Activated T-helper 1 cell treated with anti-CD3 and anti-CD28 coated beads, Interleukin-12 subunit alpha, Interleukin-12 subunit beta, Interleukin-2, Interleukin-4 antibody, amounts not matched to agents 30 ng/mL and 10 ng/mL and 1 ng/mL, durations not matched to agents 14 hours and 24 hours and 36 hours (primary cell): ENCODE measurements around the gene KCTD4. TPM values are rescaled to one million over a fixed set of nuclear protein-coding genes. Genes with fewer than 3 reads are reported as not detected.
A peak's percentile ranks its signal among the peaks of the same experiment; 100 is the strongest.

Source experiments
- DNase-seq: peaks from one replicate; pipeline ENCODE4 v3.0.0; 2021; ENCODE audit warnings: low spot score
- H3K27ac Mint-ChIP-seq: one replicate; pipeline ENCODE4 v1.8.0; 2021; ENCODE audit warnings: mild to moderate bottlenecking, mixed read lengths
- H3K27me3 Mint-ChIP-seq: one replicate; pipeline ENCODE4 v1.8.0; 2022; ENCODE audit warnings: mild to moderate bottlenecking, moderate library complexity, mixed read lengths; ENCODE audit not compliant: insufficient read depth
- H3K36me3 Mint-ChIP-seq: one replicate; pipeline ENCODE4 v1.8.0; 2021; ENCODE audit warnings: low read depth, mixed read lengths
- H3K4me1 Mint-ChIP-seq: one replicate; pipeline ENCODE4 v1.8.0; 2021; ENCODE audit warnings: low read depth, mixed read lengths
- H3K4me3 Mint-ChIP-seq: one replicate; pipeline ENCODE4 v1.8.0; 2021; ENCODE audit warnings: mild to moderate bottlenecking, moderate library complexity, mixed read lengths
- H3K9me3 Mint-ChIP-seq: one replicate; pipeline ENCODE4 v1.8.0; 2021; ENCODE audit warnings: mixed read lengths
- intact Hi-C: fragments of 100-400 bp; cut with micrococcal nuclease; formaldehyde crosslinking; loops from one replicate; pipeline ENCODE4 v1.15.1; 2024
- total RNA-seq: library from RNA; stranded (reverse); gene quantifications from 2 replicates; pipeline ENCODE4 v1.2.3, GENCODE V29; 2022

Gene KCTD4
- total RNA-seq, 1 donor from 2014 or later, result not detected

- no peaks in the 10 kb centered on the region for H3K27me3 Mint-ChIP-seq
Observed at GRCh38 chr13:45226024-45226423, 25.2 kb upstream of the KCTD4 start.

GRCh38 chr13:45225370-45225769 is 24.5 kb upstream of the KCTD4 start:
- Mint-ChIP-seq H3K4me3 (no peak overlapping the region), H3K4me1 (peaks cover 5% of the 10 kb centered on the region), H3K36me3 (peaks cover 6% of the 10 kb centered on the region), H3K27ac (no peak overlapping the region), H3K9me3 (no peaks in the 10 kb centered on the region), H3K27me3 (no peaks in the 10 kb centered on the region)
- no peak for DNase-seq
- intact Hi-C loops, result no loop called here

More at GRCh38 chr13:45226024-45226423, 25.2 kb upstream of the KCTD4 start:
- intact Hi-C loops, result no loop called here
- Mint-ChIP-seq H3K4me3 (no peak overlapping the region), H3K36me3 (peaks cover 6% of the 10 kb centered on the region), H3K4me1 (peaks cover 5% of the 10 kb centered on the region), H3K9me3 (no peaks in the 10 kb centered on the region), H3K27ac (no peak overlapping the region)
- DNase-seq, result no peak

GRCh38 chr13:45224176-45224575 is 23.3 kb upstream of the KCTD4 start:
- intact Hi-C loops, result no loop called here
- DNase-seq, result no peak
- no peak overlapping the region for H3K27ac Mint-ChIP-seq
- H3K4me1 Mint-ChIP-seq, result peaks cover 5% of the 10 kb centered on the region
- H3K4me3 Mint-ChIP-seq, result no peak overlapping the region
- peaks cover 4% of the 10 kb centered on the region for H3K36me3 Mint-ChIP-seq
- no peaks in the 10 kb centered on the region for H3K9me3 Mint-ChIP-seq
- no peaks in the 10 kb centered on the region for H3K27me3 Mint-ChIP-seq

GRCh38 chr13:45222919-45223318 is 22.1 kb upstream of the KCTD4 start:
- Mint-ChIP-seq H3K27me3 (no peaks in the 10 kb centered on the region), H3K27ac (no peak overlapping the region), H3K4me1 (peaks cover 12% of the 10 kb centered on the region), H3K4me3 (no peak overlapping the region), H3K36me3 (peaks cover 3% of the 10 kb centered on the region), H3K9me3 (no peaks in the 10 kb centered on the region)
- no peak for DNase-seq
- intact Hi-C loops, result no loop called here

- Mint-ChIP-seq H3K4me1 (peaks cover 12% of the 10 kb centered on the region), H3K36me3 (peaks cover 3% of the 10 kb centered on the region), H3K27ac (no peak overlapping the region), H3K27me3 (no peaks in the 10 kb centered on the region), H3K9me3 (no peaks in the 10 kb centered on the region), H3K4me3 (no peak overlapping the region)
- DNase-seq, result no peak
- intact Hi-C loops, result no loop called here
Observed at GRCh38 chr13:45222516-45222915, 21.7 kb upstream of the KCTD4 start.

- no peak overlapping the region for H3K4me3 Mint-ChIP-seq
- peaks cover 5% of the 10 kb centered on the region for H3K36me3 Mint-ChIP-seq
- no peak overlapping the region for H3K27ac Mint-ChIP-seq
- peaks cover 20% of the 10 kb centered on the region for H3K4me1 Mint-ChIP-seq
- H3K27me3 Mint-ChIP-seq, result no peaks in the 10 kb centered on the region
- intact Hi-C loops, result no loop called here
- no peak for DNase-seq
- H3K9me3 Mint-ChIP-seq, result no peaks in the 10 kb centered on the region
Observed at GRCh38 chr13:45220403-45220802, 19.6 kb upstream of the KCTD4 start.

GRCh38 chr13:45219938-45220375 is 19.1 kb upstream of the KCTD4 start:
- intact Hi-C loops, result no loop called here
- H3K36me3 Mint-ChIP-seq, result peaks cover 5% of the 10 kb centered on the region
- H3K27ac Mint-ChIP-seq, result no peak overlapping the region
- no peak for DNase-seq
- H3K9me3 Mint-ChIP-seq, result no peaks in the 10 kb centered on the region
- no peaks in the 10 kb centered on the region for H3K27me3 Mint-ChIP-seq
- peaks cover 20% of the 10 kb centered on the region for H3K4me1 Mint-ChIP-seq
- H3K4me3 Mint-ChIP-seq, result no peak overlapping the region

GRCh38 chr13:45219123-45219891 is 18.5 kb upstream of the KCTD4 start:
- H3K27me3 Mint-ChIP-seq, result no peaks in the 10 kb centered on the region
- H3K9me3 Mint-ChIP-seq, result no peaks in the 10 kb centered on the region
- H3K4me3 Mint-ChIP-seq, result no peak overlapping the region
- peaks cover 19% of the 10 kb centered on the region for H3K4me1 Mint-ChIP-seq
- peaks cover 5% of the 10 kb centered on the region for H3K36me3 Mint-ChIP-seq
- DNase-seq, result no peak
- no peak overlapping the region for H3K27ac Mint-ChIP-seq
- intact Hi-C loops, result no loop called here

- Mint-ChIP-seq H3K36me3 (peaks cover 2% of the 10 kb centered on the region), H3K9me3 (no peaks in the 10 kb centered on the region), H3K27ac (no peak overlapping the region), H3K4me3 (no peak overlapping the region), H3K27me3 (no peaks in the 10 kb centered on the region), H3K4me1 (peaks cover 16% of the 10 kb centered on the region)
- intact Hi-C loops, result no loop called here
- no peak for DNase-seq
Observed at GRCh38 chr13:45218689-45219088, 17.8 kb upstream of the KCTD4 start.

GRCh38 chr13:45216193-45216592 is 15.3 kb upstream of the KCTD4 start:
- H3K27me3 Mint-ChIP-seq, result no peaks in the 10 kb centered on the region
- H3K4me1 Mint-ChIP-seq, result peaks cover 16% of the 10 kb centered on the region
- no peak overlapping the region for H3K4me3 Mint-ChIP-seq
- intact Hi-C loops, result no loop called here
- no peaks in the 10 kb centered on the region for H3K9me3 Mint-ChIP-seq
- no peak for DNase-seq
- no peak overlapping the region for H3K27ac Mint-ChIP-seq
- peaks cover 6% of the 10 kb centered on the region for H3K36me3 Mint-ChIP-seq

GRCh38 chr13:45215392-45216077 is 14.7 kb upstream of the KCTD4 start:
- H3K9me3 Mint-ChIP-seq, result no peaks in the 10 kb centered on the region

GRCh38 chr13:45209229-45209628 is 8.4 kb upstream of the KCTD4 start:
- H3K27me3 Mint-ChIP-seq, result no peaks in the 10 kb centered on the region
- H3K4me1 Mint-ChIP-seq, result peaks cover 15% of the 10 kb centered on the region
- no peak for DNase-seq
- no peaks in the 10 kb centered on the region for H3K9me3 Mint-ChIP-seq
- no peak overlapping the region for H3K4me3 Mint-ChIP-seq
- peaks cover 26% of the 10 kb centered on the region for H3K36me3 Mint-ChIP-seq
- H3K27ac Mint-ChIP-seq, result no peak overlapping the region
- intact Hi-C loops, result no loop called here

More at GRCh38 chr13:45215392-45216077, 14.7 kb upstream of the KCTD4 start:
- intact Hi-C loops, result no loop called here
- H3K27ac Mint-ChIP-seq, result peak overlapping the region; percentile 34
- no peak for DNase-seq
- H3K27me3 Mint-ChIP-seq, result no peaks in the 10 kb centered on the region
- H3K4me1 Mint-ChIP-seq, result peaks cover 16% of the 10 kb centered on the region
- H3K4me3 Mint-ChIP-seq, result no peak overlapping the region
- H3K36me3 Mint-ChIP-seq, result peaks cover 11% of the 10 kb centered on the region

GRCh38 chr13:45208132-45208531 is 7.3 kb upstream of the KCTD4 start:
- Mint-ChIP-seq H3K9me3 (no peaks in the 10 kb centered on the region), H3K4me1 (peaks cover 15% of the 10 kb centered on the region), H3K27ac (no peak overlapping the region), H3K4me3 (no peak overlapping the region), H3K36me3 (peaks cover 23% of the 10 kb centered on the region), H3K27me3 (no peaks in the 10 kb centered on the region)
- no peak for DNase-seq
- intact Hi-C loops, result no loop called here
